SK-N-SH treated with all-trans-retinoic acid at 6 μM for 48 hours (cell line): ENCODE results near the gene BFSP2.

ENCODE experiments used
- ATAC-seq: fragments of 200-7000 bp; cut with Tn5 transposase; 3 replicates; pipeline ENCODE4 v1.9.1; 2020; ENCODE audit warnings: mild to moderate bottlenecking, moderate library complexity
- BACH2 ChIP-seq: fragments of 250-450 bp; sonication (Bioruptor Pico); IDR thresholded peaks from 2 replicates; pipeline ENCODE4 v1.9.0; 2021; ENCODE audit warnings: mild to moderate bottlenecking, borderline replicate concordance
- CSDC2 ChIP-seq: fragments of 250-450 bp; sonication (Bioruptor Pico); IDR thresholded peaks from 2 replicates; pipeline ENCODE4 v1.5.0; 2020; ENCODE audit warnings: mild to moderate bottlenecking, moderate library complexity
- ESRRG ChIP-seq: fragments of 250-450 bp; sonication (Bioruptor Pico); IDR thresholded peaks from 2 replicates; pipeline ENCODE4 v1.6.1; 2021; ENCODE audit warnings: mild to moderate bottlenecking
- ISL1 ChIP-seq: fragments of 250-450 bp; sonication (Bioruptor Pico); IDR thresholded peaks from 2 replicates; pipeline ENCODE4 v2.1.2; 2022; ENCODE audit warnings: mild to moderate bottlenecking, moderate library complexity
- OSR1 ChIP-seq: fragments of 250-450 bp; sonication (Bioruptor Pico); IDR thresholded peaks from 2 replicates; pipeline ENCODE4 v1.8.0; 2022; ENCODE audit warnings: moderate library complexity, mild to moderate bottlenecking, inconsistent platforms
- PPARA ChIP-seq: fragments of 250-450 bp; sonication (Bioruptor Pico); IDR thresholded peaks from 2 replicates; pipeline ENCODE4 v1.5.0; 2020; ENCODE audit warnings: mild to moderate bottlenecking, borderline replicate concordance
- RARB ChIP-seq: fragments of 250-450 bp; sonication (Bioruptor Pico); IDR thresholded peaks from 2 replicates; pipeline ENCODE4 v1.8.0; 2021; ENCODE audit warnings: mild to moderate bottlenecking, moderate library complexity
- SNAI2 ChIP-seq: fragments of 250-450 bp; sonication (Bioruptor Pico); IDR thresholded peaks from 2 replicates; pipeline ENCODE4 v1.5.0; 2020; ENCODE audit warnings: mild to moderate bottlenecking, moderate library complexity
- TCF4 ChIP-seq: fragments of 250-450 bp; sonication (Bioruptor Pico); IDR thresholded peaks from 2 replicates; pipeline ENCODE4 v1.8.0; 2021; ENCODE audit warnings: mild to moderate bottlenecking, moderate library complexity, borderline replicate concordance
- ZC3H10 ChIP-seq: fragments of 250-450 bp; sonication (Bioruptor Pico); IDR thresholded peaks from 2 replicates; pipeline ENCODE4 v1.5.1; 2021; ENCODE audit warnings: mild to moderate bottlenecking, moderate library complexity
- ZFP30 ChIP-seq: fragments of 450-650 bp; formaldehyde crosslinking; IDR thresholded peaks from 2 replicates; pipeline ENCODE4 v1.5.0; 2022; ENCODE audit warnings: mild to moderate bottlenecking, moderate library complexity
- ZNF565 ChIP-seq: fragments of 450-650 bp; formaldehyde crosslinking; conservative IDR thresholded peaks from 2 replicates; pipeline ENCODE4 v1.5.0; 2020; ENCODE audit warnings: low read depth, mild to moderate bottlenecking, moderate library complexity
- ZNF70 ChIP-seq: fragments of 450-650 bp; formaldehyde crosslinking; IDR thresholded peaks from 2 replicates; pipeline ENCODE4 v1.5.0; 2020; ENCODE audit warnings: mild to moderate bottlenecking, moderate library complexity
- TF ChIP-seq, protein P1 (sequence below): fragments of 250-450 bp; sonication (Bioruptor Pico); IDR thresholded peaks from 2 replicates; pipeline ENCODE4 v1.5.0; 2020; ENCODE audit warnings: mild to moderate bottlenecking, moderate library complexity
- TF ChIP-seq, protein P2 (sequence below): fragments of 250-450 bp; sonication (Bioruptor Pico); IDR thresholded peaks from 2 replicates; pipeline ENCODE4 v1.8.0; 2021; ENCODE audit warnings: low read depth, mild to moderate bottlenecking, moderate library complexity, borderline replicate concordance
- TF ChIP-seq, protein P3 (sequence below): fragments of 250-450 bp; sonication (Bioruptor Pico); IDR thresholded peaks from 2 replicates; pipeline ENCODE4 v1.5.1; 2021; ENCODE audit warnings: mild to moderate bottlenecking, moderate library complexity
- TF ChIP-seq, protein P4 (sequence below): fragments of 250-450 bp; sonication (Bioruptor Pico); IDR thresholded peaks from 2 replicates; pipeline ENCODE4 v1.8.0; 2020; ENCODE audit warnings: mild to moderate bottlenecking, moderate library complexity, borderline replicate concordance
- TF ChIP-seq, protein P5 (sequence below): fragments of 250-450 bp; sonication (Bioruptor Pico); IDR thresholded peaks from 2 replicates; pipeline ENCODE4 v1.5.1; 2020; ENCODE audit warnings: low read depth, mild to moderate bottlenecking, moderate library complexity

The BFSP2 gene

DNA sequence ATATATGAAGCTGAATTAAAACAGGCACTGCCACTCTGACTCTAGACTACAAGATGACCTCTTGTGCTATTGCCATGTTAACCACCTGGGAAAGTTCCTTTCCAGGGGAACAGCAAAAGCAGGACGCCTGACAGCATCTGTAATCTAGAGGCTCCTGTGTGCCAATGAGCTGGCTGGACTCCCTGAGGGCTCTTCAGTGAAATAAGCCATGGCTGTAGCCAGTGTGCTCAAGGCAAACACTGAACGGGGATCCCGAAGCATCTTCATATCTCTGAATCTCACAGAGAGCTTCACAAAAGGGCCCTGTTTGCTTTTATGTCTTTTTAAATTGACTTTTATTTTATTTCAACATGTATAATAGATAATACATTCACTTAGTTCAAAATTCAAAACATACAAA lies 57.2 kb downstream of the BFSP2 start:
- TF ChIP-seq ESRRG (CRISPR knock-in tag) (no peak), RARB (CRISPR knock-in tag) (no peak), SNAI2 (no peak), OSR1 (no peak), ZNF565 (CRISPR knock-in tag) (no peak), TCF4 (CRISPR knock-in tag) (no peak), ZFP30 (CRISPR knock-in tag) (no peak), ISL1 (CRISPR knock-in tag) (no peak), ZC3H10 (CRISPR knock-in tag) (no peak), CSDC2 (CRISPR knock-in tag) (no peak), ZNF70 (no peak)
- TF ChIP-seq, protein P1, sequence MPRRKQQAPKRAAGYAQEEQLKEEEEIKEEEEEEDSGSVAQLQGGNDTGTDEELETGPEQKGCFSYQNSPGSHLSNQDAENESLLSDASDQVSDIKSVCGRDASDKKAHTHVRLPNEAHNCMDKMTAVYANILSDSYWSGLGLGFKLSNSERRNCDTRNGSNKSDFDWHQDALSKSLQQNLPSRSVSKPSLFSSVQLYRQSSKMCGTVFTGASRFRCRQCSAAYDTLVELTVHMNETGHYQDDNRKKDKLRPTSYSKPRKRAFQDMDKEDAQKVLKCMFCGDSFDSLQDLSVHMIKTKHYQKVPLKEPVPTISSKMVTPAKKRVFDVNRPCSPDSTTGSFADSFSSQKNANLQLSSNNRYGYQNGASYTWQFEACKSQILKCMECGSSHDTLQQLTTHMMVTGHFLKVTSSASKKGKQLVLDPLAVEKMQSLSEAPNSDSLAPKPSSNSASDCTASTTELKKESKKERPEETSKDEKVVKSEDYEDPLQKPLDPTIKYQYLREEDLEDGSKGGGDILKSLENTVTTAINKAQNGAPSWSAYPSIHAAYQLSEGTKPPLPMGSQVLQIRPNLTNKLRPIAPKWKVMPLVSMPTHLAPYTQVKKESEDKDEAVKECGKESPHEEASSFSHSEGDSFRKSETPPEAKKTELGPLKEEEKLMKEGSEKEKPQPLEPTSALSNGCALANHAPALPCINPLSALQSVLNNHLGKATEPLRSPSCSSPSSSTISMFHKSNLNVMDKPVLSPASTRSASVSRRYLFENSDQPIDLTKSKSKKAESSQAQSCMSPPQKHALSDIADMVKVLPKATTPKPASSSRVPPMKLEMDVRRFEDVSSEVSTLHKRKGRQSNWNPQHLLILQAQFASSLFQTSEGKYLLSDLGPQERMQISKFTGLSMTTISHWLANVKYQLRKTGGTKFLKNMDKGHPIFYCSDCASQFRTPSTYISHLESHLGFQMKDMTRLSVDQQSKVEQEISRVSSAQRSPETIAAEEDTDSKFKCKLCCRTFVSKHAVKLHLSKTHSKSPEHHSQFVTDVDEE = no peak
- TF ChIP-seq, protein P2, sequence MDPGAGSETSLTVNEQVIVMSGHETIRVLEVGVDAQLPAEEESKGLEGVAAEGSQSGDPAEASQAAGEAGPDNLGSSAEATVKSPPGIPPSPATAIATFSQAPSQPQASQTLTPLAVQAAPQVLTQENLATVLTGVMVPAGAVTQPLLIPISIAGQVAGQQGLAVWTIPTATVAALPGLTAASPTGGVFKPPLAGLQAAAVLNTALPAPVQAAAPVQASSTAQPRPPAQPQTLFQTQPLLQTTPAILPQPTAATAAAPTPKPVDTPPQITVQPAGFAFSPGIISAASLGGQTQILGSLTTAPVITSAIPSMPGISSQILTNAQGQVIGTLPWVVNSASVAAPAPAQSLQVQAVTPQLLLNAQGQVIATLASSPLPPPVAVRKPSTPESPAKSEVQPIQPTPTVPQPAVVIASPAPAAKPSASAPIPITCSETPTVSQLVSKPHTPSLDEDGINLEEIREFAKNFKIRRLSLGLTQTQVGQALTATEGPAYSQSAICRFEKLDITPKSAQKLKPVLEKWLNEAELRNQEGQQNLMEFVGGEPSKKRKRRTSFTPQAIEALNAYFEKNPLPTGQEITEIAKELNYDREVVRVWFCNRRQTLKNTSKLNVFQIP (CRISPR knock-in tag) = no peak
- TF ChIP-seq, protein P3, sequence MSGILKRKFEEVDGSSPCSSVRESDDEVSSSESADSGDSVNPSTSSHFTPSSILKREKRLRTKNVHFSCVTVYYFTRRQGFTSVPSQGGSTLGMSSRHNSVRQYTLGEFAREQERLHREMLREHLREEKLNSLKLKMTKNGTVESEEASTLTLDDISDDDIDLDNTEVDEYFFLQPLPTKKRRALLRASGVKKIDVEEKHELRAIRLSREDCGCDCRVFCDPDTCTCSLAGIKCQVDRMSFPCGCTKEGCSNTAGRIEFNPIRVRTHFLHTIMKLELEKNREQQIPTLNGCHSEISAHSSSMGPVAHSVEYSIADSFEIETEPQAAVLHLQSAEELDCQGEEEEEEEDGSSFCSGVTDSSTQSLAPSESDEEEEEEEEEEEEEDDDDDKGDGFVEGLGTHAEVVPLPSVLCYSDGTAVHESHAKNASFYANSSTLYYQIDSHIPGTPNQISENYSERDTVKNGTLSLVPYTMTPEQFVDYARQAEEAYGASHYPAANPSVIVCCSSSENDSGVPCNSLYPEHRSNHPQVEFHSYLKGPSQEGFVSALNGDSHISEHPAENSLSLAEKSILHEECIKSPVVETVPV (CRISPR knock-in tag) = no peak
- TF ChIP-seq, protein P4, sequence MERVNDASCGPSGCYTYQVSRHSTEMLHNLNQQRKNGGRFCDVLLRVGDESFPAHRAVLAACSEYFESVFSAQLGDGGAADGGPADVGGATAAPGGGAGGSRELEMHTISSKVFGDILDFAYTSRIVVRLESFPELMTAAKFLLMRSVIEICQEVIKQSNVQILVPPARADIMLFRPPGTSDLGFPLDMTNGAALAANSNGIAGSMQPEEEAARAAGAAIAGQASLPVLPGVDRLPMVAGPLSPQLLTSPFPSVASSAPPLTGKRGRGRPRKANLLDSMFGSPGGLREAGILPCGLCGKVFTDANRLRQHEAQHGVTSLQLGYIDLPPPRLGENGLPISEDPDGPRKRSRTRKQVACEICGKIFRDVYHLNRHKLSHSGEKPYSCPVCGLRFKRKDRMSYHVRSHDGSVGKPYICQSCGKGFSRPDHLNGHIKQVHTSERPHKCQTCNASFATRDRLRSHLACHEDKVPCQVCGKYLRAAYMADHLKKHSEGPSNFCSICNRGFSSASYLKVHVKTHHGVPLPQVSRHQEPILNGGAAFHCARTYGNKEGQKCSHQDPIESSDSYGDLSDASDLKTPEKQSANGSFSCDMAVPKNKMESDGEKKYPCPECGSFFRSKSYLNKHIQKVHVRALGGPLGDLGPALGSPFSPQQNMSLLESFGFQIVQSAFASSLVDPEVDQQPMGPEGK (CRISPR knock-in tag) = no peak
- TF ChIP-seq, protein P5, sequence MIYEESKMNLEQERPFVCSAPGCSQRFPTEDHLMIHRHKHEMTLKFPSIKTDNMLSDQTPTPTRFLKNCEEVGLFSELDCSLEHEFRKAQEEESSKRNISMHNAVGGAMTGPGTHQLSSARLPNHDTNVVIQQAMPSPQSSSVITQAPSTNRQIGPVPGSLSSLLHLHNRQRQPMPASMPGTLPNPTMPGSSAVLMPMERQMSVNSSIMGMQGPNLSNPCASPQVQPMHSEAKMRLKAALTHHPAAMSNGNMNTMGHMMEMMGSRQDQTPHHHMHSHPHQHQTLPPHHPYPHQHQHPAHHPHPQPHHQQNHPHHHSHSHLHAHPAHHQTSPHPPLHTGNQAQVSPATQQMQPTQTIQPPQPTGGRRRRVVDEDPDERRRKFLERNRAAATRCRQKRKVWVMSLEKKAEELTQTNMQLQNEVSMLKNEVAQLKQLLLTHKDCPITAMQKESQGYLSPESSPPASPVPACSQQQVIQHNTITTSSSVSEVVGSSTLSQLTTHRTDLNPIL (CRISPR knock-in tag) = no peak
- ATAC-seq = no peak

DNA sequence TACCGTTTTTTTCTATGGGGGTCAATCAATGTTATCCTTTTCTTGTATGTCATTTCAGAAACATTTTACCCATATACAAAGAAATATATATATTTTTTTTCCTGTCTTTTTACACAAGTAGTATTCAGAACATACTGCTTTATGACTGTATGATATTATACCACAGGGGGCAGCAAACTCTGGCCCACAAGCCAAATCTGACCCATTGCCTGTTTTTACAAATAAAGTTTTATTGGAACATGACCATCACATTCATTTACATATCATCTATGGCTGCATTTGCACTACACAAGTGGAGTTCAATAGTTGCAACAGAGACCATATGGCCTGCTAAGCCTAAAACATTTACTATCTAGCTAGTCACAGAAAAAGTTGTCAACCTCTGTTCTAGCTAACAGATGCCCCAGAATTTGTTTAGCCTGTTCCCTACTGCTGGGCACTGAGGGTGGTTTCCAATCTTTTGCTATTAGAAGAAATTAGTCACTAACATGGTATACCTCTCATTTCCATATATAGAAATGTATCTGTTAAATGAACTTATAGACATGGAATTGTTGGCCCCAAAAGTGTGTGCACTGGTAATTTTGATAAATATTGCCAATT lies 57.7 kb downstream of the BFSP2 start:
- ATAC-seq = no peak
- no peak for TF ChIP-seq BACH2
- TF ChIP-seq, protein P4 (CRISPR knock-in tag) = no peak

DNA sequence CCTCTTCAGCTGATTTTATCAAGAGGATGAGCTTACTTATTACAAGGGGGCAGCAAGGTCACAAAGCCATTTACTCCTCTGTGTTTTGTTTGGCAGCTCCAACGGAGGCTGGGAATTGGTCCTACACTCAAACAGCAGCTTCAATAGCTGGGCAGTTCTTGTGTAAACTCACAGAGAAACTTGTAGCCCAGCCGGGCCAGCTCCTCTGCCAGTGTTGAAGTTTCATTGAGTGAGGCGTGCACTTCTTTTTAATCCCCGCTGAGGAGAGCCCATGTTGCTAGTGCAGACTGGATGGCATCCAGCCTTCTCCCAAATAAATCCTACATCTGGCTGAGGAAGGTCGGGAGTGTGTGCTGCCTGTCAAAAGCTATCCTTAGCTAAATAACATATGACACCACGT lies 59.5 kb downstream of the BFSP2 start:
- no peak for TF ChIP-seq OSR1
- no peak for TF ChIP-seq TCF4 (CRISPR knock-in tag)
- no peak for TF ChIP-seq PPARA
- no peak for TF ChIP-seq CSDC2 (CRISPR knock-in tag)
- TF ChIP-seq, all 23 proteins: peak for 0
- no peak for ATAC-seq
